Gastroesophageal sphincter (tissue), 4 donors: ENCODE data around the gene DNAJC1. TPM values are rescaled to one million over a fixed set of nuclear protein-coding genes. Genes with fewer than 3 reads are reported as not detected.

Experiments used
- ATAC-seq: fragments of 150-250 bp; one replicate; pipeline ENCODE4 v1.9.1; 2016; ENCODE audit warnings: mild to moderate bottlenecking, moderate library complexity
- H3K27ac ChIP-seq, 4 donors: fragments of 200-600 bp; sonication (generic) in 3 of 4; 1 replicate in 3 of 4; 2 replicates in 1 of 4; pipeline ENCODE4 v1.5.1; 2016 to 2019
- H3K27me3 ChIP-seq: fragments of 200-600 bp; sonication (generic); one replicate; pipeline ENCODE4 v1.5.1; 2019
- H3K36me3 ChIP-seq, 2 donors: fragments of 200-600 bp; sonication (generic); one replicate each; pipeline ENCODE4 v1.5.1; 2019; ENCODE audit warnings: control low read depth in 1 of 2
- H3K4me1 ChIP-seq, 3 donors: fragments of 200-600 bp; sonication (generic); 1 replicate in 2 of 3; 2 replicates in 1 of 3; pipeline ENCODE4 v1.5.1; 2016 to 2019; ENCODE audit warnings: control low read depth in 2 of 3
- H3K4me3 ChIP-seq, 2 donors: fragments of 200-600 bp; sonication (generic); one replicate each; pipeline ENCODE4 v1.5.1; 2019; ENCODE audit warnings: mild to moderate bottlenecking in 1 of 2, moderate library complexity in 1 of 2
- H3K9me3 ChIP-seq, 3 donors: fragments of 200-600 bp; sonication (generic); one replicate each; pipeline ENCODE4 v1.5.1; 2017 to 2019; ENCODE audit warnings: control low read depth in 2 of 3
- CTCF ChIP-seq, 4 experiments: fragments of 200-600 bp in 2 of 4; fragments of 450-650 bp in 2 of 4; sonication (generic) in 1 of 4; IDR thresholded peaks; one replicate each; pipeline ENCODE4 v1.5.1; 2017 to 2019; ENCODE audit warnings: antibody characterized with exemption in 4 of 4, mild to moderate bottlenecking in 2 of 4, moderate library complexity in 2 of 4
- EP300 ChIP-seq: sonication (generic); formaldehyde crosslinking; IDR thresholded peaks from one replicate; pipeline ENCODE4 v1.6.1; 2017; ENCODE audit warnings: antibody characterized with exemption, mild to moderate bottlenecking
- POLR2A ChIP-seq, 2 donors: fragments of 450-650 bp; IDR thresholded peaks; one replicate each; pipeline ENCODE4 v1.6.1; 2017; ENCODE audit warnings: antibody characterized with exemption in 2 of 2, mild to moderate bottlenecking in 2 of 2, moderate library complexity in 1 of 2
- POLR2AphosphoS5 ChIP-seq: sonication (generic); formaldehyde crosslinking; IDR thresholded peaks from one replicate; pipeline ENCODE4 v1.6.1; 2017; ENCODE audit warnings: antibody characterized with exemption
- WGBS, 2 donors: methylation state at CpG; one replicate each; pipeline ENCODE4 v1.1.5; 2018; ENCODE audit warnings: low coverage in 1 of 2; 5-methylcytosine and 5-hydroxymethylcytosine counted together
- total RNA-seq, 4 donors: library from RNA; depleted of rRNA; stranded (reverse); fragments of >200 nt; gene quantifications; one replicate each; pipeline ENCODE4 v1.1.0, GENCODE V29; 2016

DNAJC1 gene
- total RNA-seq, 4 donors from 2014 or later, result 40.8 to 87.0 (median 65.4) TPM

- 95 to 98% methylated on average over 6 of the region's 6 CpGs for WGBS, 2 donors
- Histone ChIP-seq H3K36me3 (no peaks in the 10 kb centered on the region), H3K27ac (no peak overlapping the region), H3K9me3 (no peaks in the 10 kb centered on the region), H3K27me3 (no peaks in the 10 kb centered on the region), H3K4me1 (no peaks in the 10 kb centered on the region), H3K4me3 (no peak overlapping the region)
- no peak for ATAC-seq
- TF ChIP-seq POLR2A (IDR thresholded peaks at IDR 0.05) (no peak), EP300 (no peak), CTCF (IDR thresholded peaks at IDR 0.05) (no peak), POLR2AphosphoS5 (no peak)
Observed at GRCh38 chr10:21925851-21926250, 77.7 kb downstream of the DNAJC1 start.

GRCh38 chr10:21924511-21924910 is 79.0 kb downstream of the DNAJC1 start:
- Histone ChIP-seq H3K27me3 (no peaks in the 10 kb centered on the region), H3K36me3 (no peaks in the 10 kb centered on the region), H3K27ac (no peak overlapping the region), H3K9me3 (no peaks in the 10 kb centered on the region), H3K4me3 (no peak overlapping the region), H3K4me1 (no peaks in the 10 kb centered on the region)
- no peak for ATAC-seq
- TF ChIP-seq POLR2A (IDR thresholded peaks at IDR 0.05), result no peak
- TF ChIP-seq POLR2AphosphoS5, result no peak
- TF ChIP-seq EP300, result no peak
- no peak for TF ChIP-seq CTCF (IDR thresholded peaks at IDR 0.05)

DNA sequence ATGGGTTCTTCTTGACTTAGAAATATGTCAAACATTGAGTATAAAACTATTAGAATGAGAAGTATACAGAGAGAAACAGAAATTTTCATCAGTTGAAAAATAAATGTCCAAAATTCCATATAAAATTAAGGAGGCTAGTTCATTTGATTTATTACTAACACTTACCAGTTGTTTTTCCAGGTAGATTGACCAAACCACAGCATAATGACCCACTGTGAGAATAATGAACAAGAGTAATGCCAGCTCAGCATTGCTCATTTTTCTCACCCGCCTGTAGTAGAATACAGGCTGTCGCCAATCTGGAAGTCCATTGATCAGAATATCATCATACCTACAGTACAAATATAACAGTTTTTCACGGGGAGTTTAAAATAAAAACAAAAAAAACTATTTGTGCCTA is 82.9 kb downstream of the DNAJC1 start:
- WGBS, 2 donors, result 94 to 95% methylated on average over 3 of the region's 3 CpGs
- Histone ChIP-seq H3K27ac (no peak overlapping the region), H3K4me1 (no peaks in the 10 kb centered on the region), H3K36me3 (peaks cover 0 to 10% of the 10 kb centered on the region in 2 donors), H3K4me3 (no peak overlapping the region), H3K27me3 (no peaks in the 10 kb centered on the region), H3K9me3 (no peaks in the 10 kb centered on the region)
- TF ChIP-seq POLR2A (IDR thresholded peaks at IDR 0.05) (no peak), CTCF (IDR thresholded peaks at IDR 0.05) (no peak)
- ATAC-seq, result no peak

GRCh38 chr10:21919906-21920305 is 83.6 kb downstream of the DNAJC1 start:
- peaks cover 0 to 10% of the 10 kb centered on the region in 2 donors for H3K36me3 ChIP-seq
- no peak for ATAC-seq
- no peak overlapping the region for H3K4me3 ChIP-seq
- no peak overlapping the region for H3K27ac ChIP-seq
- TF ChIP-seq EP300 (no peak), CTCF (IDR thresholded peaks at IDR 0.05) (no peak)
- no peaks in the 10 kb centered on the region for H3K9me3 ChIP-seq
- no peaks in the 10 kb centered on the region for H3K4me1 ChIP-seq
- no peaks in the 10 kb centered on the region for H3K27me3 ChIP-seq

GRCh38 chr10:21919117-21919516 is 84.4 kb downstream of the DNAJC1 start:
- Histone ChIP-seq H3K4me3 (no peak overlapping the region), H3K27me3 (no peaks in the 10 kb centered on the region), H3K27ac (no peak overlapping the region), H3K4me1 (no peaks in the 10 kb centered on the region), H3K36me3 (peaks cover 0 to 10% of the 10 kb centered on the region in 2 donors), H3K9me3 (no peaks in the 10 kb centered on the region)
- TF ChIP-seq EP300, result no peak
- TF ChIP-seq POLR2A (IDR thresholded peaks at IDR 0.05), result no peak
- no peak for TF ChIP-seq POLR2AphosphoS5
- no peak for TF ChIP-seq CTCF (IDR thresholded peaks at IDR 0.05)
- no peak for ATAC-seq
- WGBS, 2 donors, result 38% methylated on average over 1 of the region's 1 CpG; no CpG with 5 or more reads in 1 of the 2 donors
